HUES48 (cell line): ENCODE results near the gene PARD3.
A peak's percentile ranks its signal among the peaks of the same experiment; 100 is the strongest.

Experiments
- H3K27ac ChIP-seq: one replicate; pipeline ENCODE4 v1.7.0; 2013; ENCODE audit warnings: low read depth, low read length, inconsistent platforms
- H3K27me3 ChIP-seq: 2 replicates; pipeline ENCODE4 v1.6.1; 2013; ENCODE audit warnings: mild to moderate bottlenecking, low read length; ENCODE audit not compliant: control insufficient read depth, insufficient read depth
- H3K36me3 ChIP-seq: 2 replicates; pipeline ENCODE4 v1.6.1; 2013; ENCODE audit warnings: low read length; ENCODE audit not compliant: control insufficient read depth, insufficient read depth
- H3K4me1 ChIP-seq: 2 replicates; pipeline ENCODE4 v1.6.1; 2013; ENCODE audit warnings: mild to moderate bottlenecking, low read length; ENCODE audit not compliant: control insufficient read depth, insufficient read depth
- H3K4me3 ChIP-seq: 2 replicates; pipeline ENCODE4 v1.5.1; 2013; ENCODE audit warnings: mild to moderate bottlenecking, low read depth, low read length
- H3K9ac ChIP-seq: 2 replicates; pipeline ENCODE4 v1.6.1; 2013; ENCODE audit warnings: mild to moderate bottlenecking, low read depth, low read length, moderate library complexity
- H3K9me3 ChIP-seq: 2 replicates; pipeline ENCODE4 v1.6.1; 2013; ENCODE audit warnings: low read length; ENCODE audit not compliant: control insufficient read depth, insufficient read depth

Gene PARD3

GRCh38 chr10:34576797-34577196 is 238.3 kb downstream of the PARD3 start:
- H3K9me3 ChIP-seq = no peaks in the 10 kb centered on the region
- H3K9ac ChIP-seq = no peak overlapping the region
- H3K27me3 ChIP-seq = no peaks in the 10 kb centered on the region
- H3K36me3 ChIP-seq = no peaks in the 10 kb centered on the region
- no peak overlapping the region for H3K4me3 ChIP-seq
- H3K27ac ChIP-seq = no peak overlapping the region
- peaks cover 23% of the 10 kb centered on the region for H3K4me1 ChIP-seq

- no peaks in the 10 kb centered on the region for H3K9me3 ChIP-seq
- H3K4me1 ChIP-seq = peaks cover 23% of the 10 kb centered on the region
- no peaks in the 10 kb centered on the region for H3K36me3 ChIP-seq
- H3K4me3 ChIP-seq = no peak overlapping the region
- H3K9ac ChIP-seq = no peak overlapping the region
- H3K27me3 ChIP-seq = no peaks in the 10 kb centered on the region
- no peak overlapping the region for H3K27ac ChIP-seq
Measured at GRCh38 chr10:34575882-34576281, 239.2 kb downstream of the PARD3 start.

GRCh38 chr10:34574353-34574934 is 240.7 kb downstream of the PARD3 start:
- Histone ChIP-seq H3K9ac (no peak overlapping the region), H3K36me3 (no peaks in the 10 kb centered on the region)

GRCh38 chr10:34570887-34571286 is 244.2 kb downstream of the PARD3 start:
- Histone ChIP-seq H3K36me3 (no peaks in the 10 kb centered on the region), H3K9ac (no peak overlapping the region), H3K9me3 (no peaks in the 10 kb centered on the region), H3K4me3 (no peak overlapping the region), H3K27me3 (no peaks in the 10 kb centered on the region), H3K4me1 (peaks cover 35% of the 10 kb centered on the region), H3K27ac (no peak overlapping the region)

More at GRCh38 chr10:34574353-34574934, 240.7 kb downstream of the PARD3 start:
- H3K9me3 ChIP-seq = no peaks in the 10 kb centered on the region
- no peak overlapping the region for H3K4me3 ChIP-seq
- no peaks in the 10 kb centered on the region for H3K27me3 ChIP-seq
- H3K4me1 ChIP-seq = peaks cover 23% of the 10 kb centered on the region
- no peak overlapping the region for H3K27ac ChIP-seq

- Histone ChIP-seq H3K9me3 (no peaks in the 10 kb centered on the region), H3K27me3 (no peaks in the 10 kb centered on the region), H3K27ac (peak overlapping the region; percentile 61), H3K4me3 (no peak overlapping the region), H3K9ac (no peak overlapping the region), H3K4me1 (peaks cover 49% of the 10 kb centered on the region), H3K36me3 (no peaks in the 10 kb centered on the region)
Measured at GRCh38 chr10:34567659-34568253, 247.3 kb downstream of the PARD3 start.

- H3K27me3 ChIP-seq = no peaks in the 10 kb centered on the region
- peaks cover 52% of the 10 kb centered on the region for H3K4me1 ChIP-seq
- H3K9ac ChIP-seq = no peak overlapping the region
- no peak overlapping the region for H3K4me3 ChIP-seq
- no peaks in the 10 kb centered on the region for H3K36me3 ChIP-seq
- H3K27ac ChIP-seq = peak overlapping the region; percentile 85
- no peaks in the 10 kb centered on the region for H3K9me3 ChIP-seq
Measured at GRCh38 chr10:34565934-34566333, 249.2 kb downstream of the PARD3 start.

GRCh38 chr10:34558093-34558583 is 257.0 kb downstream of the PARD3 start:
- Histone ChIP-seq H3K27ac (no peak overlapping the region), H3K9me3 (no peaks in the 10 kb centered on the region), H3K9ac (no peak overlapping the region), H3K4me3 (no peak overlapping the region), H3K36me3 (no peaks in the 10 kb centered on the region), H3K27me3 (no peaks in the 10 kb centered on the region), H3K4me1 (peaks cover 17% of the 10 kb centered on the region; the same call in 1 of the 2 replicates)

GRCh38 chr10:34557173-34557572 is 257.9 kb downstream of the PARD3 start:
- Histone ChIP-seq H3K27ac (no peak overlapping the region), H3K4me3 (no peak overlapping the region), H3K9me3 (no peaks in the 10 kb centered on the region), H3K27me3 (no peaks in the 10 kb centered on the region), H3K4me1 (peaks cover 17% of the 10 kb centered on the region; the same call in 1 of the 2 replicates), H3K36me3 (no peaks in the 10 kb centered on the region), H3K9ac (no peak overlapping the region)

GRCh38 chr10:34555653-34556052 is 259.4 kb downstream of the PARD3 start:
- no peaks in the 10 kb centered on the region for H3K9me3 ChIP-seq
- no peaks in the 10 kb centered on the region for H3K27me3 ChIP-seq
- H3K4me3 ChIP-seq = no peak overlapping the region
- peaks cover 13% of the 10 kb centered on the region; the same call in 1 of the 2 replicates for H3K4me1 ChIP-seq
- H3K27ac ChIP-seq = no peak overlapping the region
- no peak overlapping the region for H3K9ac ChIP-seq
- no peaks in the 10 kb centered on the region for H3K36me3 ChIP-seq

GRCh38 chr10:34553747-34554146 is 261.3 kb downstream of the PARD3 start:
- Histone ChIP-seq H3K27me3 (no peaks in the 10 kb centered on the region), H3K9me3 (no peaks in the 10 kb centered on the region), H3K4me3 (no peak overlapping the region), H3K9ac (no peak overlapping the region), H3K27ac (no peak overlapping the region), H3K4me1 (peaks cover 13% of the 10 kb centered on the region), H3K36me3 (no peaks in the 10 kb centered on the region)

GRCh38 chr10:34551295-34551694 is 263.8 kb downstream of the PARD3 start:
- Histone ChIP-seq H3K36me3 (no peaks in the 10 kb centered on the region), H3K9ac (no peak overlapping the region), H3K27me3 (no peaks in the 10 kb centered on the region)

More at GRCh38 chr10:34551295-34551694, 263.8 kb downstream of the PARD3 start:
- no peak overlapping the region for H3K4me3 ChIP-seq
- H3K9me3 ChIP-seq = no peaks in the 10 kb centered on the region
- H3K4me1 ChIP-seq = peaks cover 16% of the 10 kb centered on the region
- H3K27ac ChIP-seq = no peak overlapping the region
